Esophagus muscularis mucosa (tissue), 4 donors: ENCODE results near the gene RGS3. TPM values are rescaled to one million over a fixed set of nuclear protein-coding genes. Genes with fewer than 3 reads are reported as not detected.
A peak's percentile ranks its signal among the peaks of the same experiment; 100 is the strongest.

Experiments
- DNase-seq: peaks from one replicate; pipeline ENCODE4 v3.0.0-alpha.2; 2017; ENCODE audit errors: extremely low spot score
- H3K27ac ChIP-seq, 4 donors: fragments of 200-600 bp; sonication (generic); replicated peaks in 1 of 4; 1 replicate in 3 of 4; 2 replicates in 1 of 4; pipeline ENCODE4 v1.5.1; 2016 to 2019; ENCODE audit warnings: mild to moderate bottlenecking in 1 of 4
- H3K27me3 ChIP-seq, 4 donors: fragments of 200-600 bp; sonication (generic); one replicate each; pipeline versions ENCODE4 v1.5.1 to v1.6.0; 2016 to 2019
- H3K36me3 ChIP-seq, 4 donors: fragments of 200-600 bp; sonication (generic); one replicate each; pipeline ENCODE4 v1.5.1; 2016 to 2019
- H3K4me1 ChIP-seq, 4 donors: fragments of 200-600 bp; sonication (generic); one replicate each; pipeline ENCODE4 v1.5.1; 2016 to 2019
- H3K4me3 ChIP-seq, 4 donors: fragments of 200-600 bp; sonication (generic); 1 replicate in 2 of 4; 2 replicates in 2 of 4; pipeline ENCODE4 v1.5.1; 2016 to 2019; ENCODE audit warnings: mild to moderate bottlenecking in 4 of 4, moderate library complexity in 1 of 4
- H3K9me3 ChIP-seq, 4 donors: fragments of 200-600 bp; sonication (generic); 1 replicate in 3 of 4; 2 replicates in 1 of 4; pipeline ENCODE4 v1.5.1; 2016 to 2019
- CTCF ChIP-seq, 3 experiments: fragments of 200-600 bp in 2 of 3; fragments of 450-650 bp in 1 of 3; sonication (generic) in 2 of 3; IDR thresholded peaks; one replicate each; pipeline ENCODE4 v1.5.1; 2017 to 2019; ENCODE audit warnings: antibody characterized with exemption in 3 of 3, mild to moderate bottlenecking in 2 of 3, moderate library complexity in 1 of 3
- EP300 ChIP-seq: sonication (generic); formaldehyde crosslinking; IDR thresholded peaks from one replicate; pipeline ENCODE4 v1.6.1; 2017; ENCODE audit warnings: antibody characterized with exemption
- POLR2A ChIP-seq: fragments of 450-650 bp; IDR thresholded peaks from one replicate; pipeline ENCODE4 v1.6.1; 2017; ENCODE audit warnings: antibody characterized with exemption, moderate library complexity, mild to moderate bottlenecking, low read depth
- POLR2AphosphoS5 ChIP-seq, 2 donors: sonication (generic); formaldehyde crosslinking; IDR thresholded peaks; one replicate each; pipeline ENCODE4 v1.6.1; 2017; ENCODE audit warnings: antibody characterized with exemption in 2 of 2
- WGBS: methylation state at CpG from one replicate; pipeline ENCODE4 v1.1.5; 2018; 5-methylcytosine and 5-hydroxymethylcytosine counted together
- intact Hi-C: fragments of 100-400 bp; cut with DNase I; formaldehyde crosslinking; loops from one replicate; pipeline ENCODE4 v1.15.1; 2023
- total RNA-seq, 4 donors: library from RNA; depleted of rRNA; stranded (reverse); fragments of >200 nt; gene quantifications; one replicate each; pipeline versions ENCODE4 v1.1.0 to v1.2.1, GENCODE V29; 2016

RGS3 gene
- total RNA-seq, 4 donors from 2014 or later, result 37.3 to 121 (median 68.5) TPM

- Histone ChIP-seq H3K4me1 (peaks cover 43 to 80% (median 63%) of the 10 kb centered on the region in 4 donors), H3K27me3 (no peaks in the 10 kb centered on the region), H3K4me3 (no peak overlapping the region), H3K27ac (peak overlapping the region; percentile 85 to 90 (median 87)), H3K9me3 (no peaks in the 10 kb centered on the region), H3K36me3 (no peaks in the 10 kb centered on the region)
- WGBS, result 89% methylated on average over 6 of the region's 6 CpGs
- no peak for DNase-seq
- intact Hi-C loops, result no loop called here
- TF ChIP-seq CTCF (IDR thresholded peaks at IDR 0.05), result no peak
- no peak for TF ChIP-seq POLR2A
- TF ChIP-seq EP300, result no peak
Observed at GRCh38 chr9:113482991-113483675, 19.6 kb downstream of the RGS3 start.

GRCh38 chr9:113483676-113484257 lies 20.2 kb downstream of the RGS3 start:
- no peaks in the 10 kb centered on the region for H3K36me3 ChIP-seq
- H3K4me1 ChIP-seq, result peaks cover 37 to 80% (median 64%) of the 10 kb centered on the region in 4 donors
- intact Hi-C loops, result no loop called here
- peak overlapping the region; percentile 85 to 90 (median 87) for H3K27ac ChIP-seq
- H3K9me3 ChIP-seq, result no peaks in the 10 kb centered on the region
- no peak overlapping the region for H3K4me3 ChIP-seq
- TF ChIP-seq POLR2A, result no peak
- no peak for TF ChIP-seq CTCF (IDR thresholded peaks at IDR 0.05)
- no peak for TF ChIP-seq EP300
- TF ChIP-seq POLR2AphosphoS5 (IDR thresholded peaks at IDR 0.05), result no peak
- DNase-seq, result no peak
- no peaks in the 10 kb centered on the region for H3K27me3 ChIP-seq
- WGBS, result 55% methylated on average over 8 of the region's 9 CpGs

- intact Hi-C loops, result no loop called here
- no peaks in the 10 kb centered on the region for H3K27me3 ChIP-seq
- peak overlapping the region; percentile 85 to 90 (median 87) for H3K27ac ChIP-seq
- H3K36me3 ChIP-seq, result no peaks in the 10 kb centered on the region
- H3K4me1 ChIP-seq, result peaks cover 37 to 80% (median 65%) of the 10 kb centered on the region in 4 donors
- 18% methylated on average over 2 of the region's 2 CpGs for WGBS
- H3K9me3 ChIP-seq, result no peaks in the 10 kb centered on the region
- no peak overlapping the region for H3K4me3 ChIP-seq
- DNase-seq, result no peak
- TF ChIP-seq CTCF (IDR thresholded peaks at IDR 0.05), result peak in 1 of 3 experiments; percentile 17
- no peak for TF ChIP-seq POLR2A
- no peak for TF ChIP-seq EP300
- TF ChIP-seq POLR2AphosphoS5 (IDR thresholded peaks at IDR 0.05), result peak; percentile 39 to 68
Observed at GRCh38 chr9:113484258-113484730, 20.8 kb downstream of the RGS3 start.

- no peak for TF ChIP-seq POLR2AphosphoS5 (IDR thresholded peaks at IDR 0.05)
- no peak for TF ChIP-seq POLR2A
- TF ChIP-seq CTCF (IDR thresholded peaks at IDR 0.05), result no peak
- no peak for TF ChIP-seq EP300
- H3K4me1 ChIP-seq, result peaks cover 32 to 74% (median 57%) of the 10 kb centered on the region in 4 donors
- peak overlapping the region in 1 of 4 donors; percentile 1 for H3K4me3 ChIP-seq
Observed at GRCh38 chr9:113485761-113486115, 22.2 kb downstream of the RGS3 start.

More at GRCh38 chr9:113485761-113486115, 22.2 kb downstream of the RGS3 start:
- Histone ChIP-seq H3K27ac (peak overlapping the region; percentile 85 to 90 (median 87)), H3K9me3 (no peaks in the 10 kb centered on the region), H3K36me3 (no peaks in the 10 kb centered on the region), H3K27me3 (no peaks in the 10 kb centered on the region)
- intact Hi-C loops, result no loop called here
- 75% methylated on average over 4 of the region's 5 CpGs for WGBS
- DNase-seq, result no peak
